ENCODE results near the gene SUGT1.
A peak's percentile ranks its signal among the peaks of the same experiment; 100 is the strongest.

SUGT1 gene

GRCh38 chr13:52739468-52740071 lies 86.9 kb downstream of the SUGT1 start, which contains the start of gene CNMD:
TSS of gene CNMD (minus strand) at chr13:52739820. CDS start at chr13:52739701, 119 bp downstream.
- Mint-ChIP-seq H3K4me3 (peak within 1 kb of the TSS; percentile 71 to 76), H3K9me3 (no peaks in the 10 kb centered on the region), H3K4me1 (peaks cover 10% of the 10 kb centered on the region), H3K27me3 (peaks cover 57% of the 10 kb centered on the region), H3K27ac (peak within 1 kb of the TSS in 1 of 2 donors; percentile 50)
- ATAC-seq (peak; percentile 41), DNase-seq (no peak)

GRCh38 chr13:52743569-52743968 lies 90.9 kb downstream of the SUGT1 start:
- Mint-ChIP-seq H3K9me3 (no peaks in the 10 kb centered on the region), H3K4me3 (no peak overlapping the region), H3K27me3 (peaks cover 52% of the 10 kb centered on the region), H3K4me1 (peaks cover 10% of the 10 kb centered on the region), H3K27ac (no peak overlapping the region)
- no peak for ATAC-seq
- no peak for DNase-seq

- no peaks in the 10 kb centered on the region for H3K9me3 Mint-ChIP-seq
- no peak overlapping the region for H3K4me3 Mint-ChIP-seq
- H3K27ac Mint-ChIP-seq, result no peak overlapping the region
- ATAC-seq (no peak), DNase-seq (no peak)
- H3K27me3 Mint-ChIP-seq, result peaks cover 51% of the 10 kb centered on the region
- peaks cover 10% of the 10 kb centered on the region for H3K4me1 Mint-ChIP-seq
Observed at GRCh38 chr13:52743988-52744387, 91.4 kb downstream of the SUGT1 start.

GRCh38 chr13:52744842-52745375 lies 92.3 kb downstream of the SUGT1 start:
- ATAC-seq (no peak), DNase-seq (no peak)
- Mint-ChIP-seq H3K4me3 (no peak overlapping the region), H3K27me3 (peaks cover 42% of the 10 kb centered on the region), H3K9me3 (no peaks in the 10 kb centered on the region), H3K4me1 (peaks cover 2% of the 10 kb centered on the region), H3K27ac (no peak overlapping the region)

- no peaks in the 10 kb centered on the region for H3K4me1 Mint-ChIP-seq
- H3K4me3 Mint-ChIP-seq, result no peak overlapping the region
- ATAC-seq (no peak), DNase-seq (no peak)
- peaks cover 41% of the 10 kb centered on the region for H3K27me3 Mint-ChIP-seq
- H3K27ac Mint-ChIP-seq, result no peak overlapping the region
- H3K9me3 Mint-ChIP-seq, result no peaks in the 10 kb centered on the region
Observed at GRCh38 chr13:52746141-52746540, 93.5 kb downstream of the SUGT1 start.

- no peak for DNase-seq
- Mint-ChIP-seq H3K27me3 (peaks cover 30% of the 10 kb centered on the region), H3K27ac (no peak overlapping the region), H3K4me1 (no peaks in the 10 kb centered on the region), H3K4me3 (no peak overlapping the region), H3K9me3 (no peaks in the 10 kb centered on the region)
- no peak for ATAC-seq
Observed at GRCh38 chr13:52749419-52749818, 96.8 kb downstream of the SUGT1 start.

Measured in stimulated activated naive CD8-positive, alpha-beta T cell treated with anti-CD3 and anti-CD28 coated beads, Interleukin-15, amount 100 ng/mL, for 72 hours (primary cell).